GM12872 (cell line): ENCODE measurements around the gene MUC7.

ENCODE experiments used
- CTCF ChIP-seq: IDR thresholded peaks from 3 replicates; pipeline ENCODE4 v1.5.1; 2011; ENCODE audit warnings: low read depth, mild to moderate bottlenecking, low read length, moderate library complexity; ENCODE audit not compliant: insufficient read depth

MUC7 gene

GRCh38 chr4:70463335-70463734, 8.7 kb upstream of the MUC7 start:
- TF ChIP-seq CTCF: no peak

- TF ChIP-seq CTCF: no peak
These were observed 1.7 kb downstream of the MUC7 start for GRCh38 chr4:70473679-70474078.

- TF ChIP-seq CTCF: no peak
These were observed 16.8 kb downstream of the MUC7 start for GRCh38 chr4:70488748-70489147.

DNA sequence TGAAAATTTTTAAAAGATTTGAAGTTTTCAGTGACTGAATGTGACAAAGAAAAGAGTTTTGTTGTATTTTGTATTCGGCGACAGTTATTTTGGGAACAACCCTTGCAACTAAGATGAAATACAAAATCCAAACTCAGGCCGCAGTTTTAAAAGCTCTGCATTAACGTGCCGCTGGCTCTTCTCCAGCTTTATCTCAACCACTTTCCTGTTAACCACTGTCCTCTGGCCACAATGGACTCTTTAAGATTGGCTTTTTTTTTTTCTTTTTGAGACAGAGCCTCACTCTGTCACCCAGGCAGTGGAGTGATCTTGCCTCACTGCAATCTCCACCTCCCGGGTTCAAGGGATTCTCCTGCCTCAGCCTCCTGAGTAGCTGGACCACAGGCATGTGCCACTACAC, 24.2 kb downstream of the MUC7 start:
- no peak for TF ChIP-seq CTCF

DNA sequence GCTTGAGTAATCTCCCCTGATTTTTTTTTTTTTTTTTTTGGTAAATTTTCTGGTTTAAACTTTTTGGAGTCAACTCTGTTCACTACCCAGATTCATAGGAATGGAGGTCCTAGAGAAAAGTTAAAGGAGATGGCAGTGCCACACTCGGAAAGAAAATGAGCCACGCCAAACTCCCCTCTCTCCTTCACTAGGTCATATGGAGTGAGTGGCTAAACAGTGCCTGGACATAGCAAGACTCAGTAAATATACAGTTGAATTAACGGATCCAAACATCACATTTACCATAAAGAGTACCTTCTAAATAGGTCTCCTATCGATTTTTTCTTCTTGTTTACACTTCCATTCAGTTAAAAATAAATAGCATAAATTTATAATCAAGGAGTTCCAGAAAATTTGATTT, 32.7 kb downstream of the MUC7 start:
- no peak for TF ChIP-seq CTCF

GRCh38 chr4:70505151-70505748, 33.3 kb downstream of the MUC7 start:
- TF ChIP-seq CTCF: peak; percentile 98

DNA sequence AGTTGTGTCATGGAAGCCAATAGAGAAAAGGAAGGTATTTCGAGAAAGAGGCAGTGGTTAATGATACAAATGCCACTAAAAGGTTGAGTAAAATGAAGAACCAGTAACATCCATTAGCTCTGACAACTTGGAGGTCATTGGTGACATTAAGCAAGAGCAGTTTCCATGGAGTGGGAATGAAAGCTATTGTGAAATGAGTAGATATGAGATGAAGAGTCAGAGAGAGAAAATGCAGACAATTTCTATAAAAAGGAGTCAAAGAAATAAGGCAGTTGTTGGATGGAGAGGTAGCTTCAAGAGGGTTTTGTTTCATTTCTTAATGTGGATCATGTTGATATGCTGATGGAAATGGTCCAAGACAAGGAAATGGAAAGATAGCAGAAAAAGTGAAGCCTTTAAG, 36.8 kb downstream of the MUC7 start:
- no peak for TF ChIP-seq CTCF

- no peak for TF ChIP-seq CTCF
These were observed 39.4 kb downstream of the MUC7 start for GRCh38 chr4:70511365-70511764.
